Measurements from ENCODE around the gene UPK3A. TPM values are rescaled to one million over a fixed set of nuclear protein-coding genes. Genes with fewer than 3 reads are reported as not detected.
A peak's percentile ranks its signal among the peaks of the same experiment; 100 is the strongest.

Gene UPK3A
- total and polyA plus RNA-seq, 2 of the 13 experiments (the other 11 are each of a cell fraction or from before 2014, with no cell fraction given): 10.5 to 13.8 TPM

GRCh38 chr22:45285263-45286058 is 712 bp downstream of the UPK3A start:
- ATAC-seq (peak; percentile 63), FAIRE-seq (no peak), DNase-seq (ENCODE audit: low spot score) (no peak)
- H3K4me2 ChIP-seq (ENCODE audit: low read depth, low read length): peak overlapping the region; percentile 89
- intact Hi-C loops (cut with micrococcal nuclease; ENCODE audit: unreplicated experiment) (no loop called here), in situ Hi-C loops (cut with HindIII; ENCODE audit: extremely low pct_ligation_motif_present, low pct_unique_long_range_greater_than_20kb) (no loop called here)
- H3K9me3 ChIP-seq (ENCODE audit: low read length): no peaks in the 10 kb centered on the region
- H4K20me1 ChIP-seq (ENCODE audit: insufficient read depth, low read length): no peaks in the 10 kb centered on the region
- no peaks in the 10 kb centered on the region for H3K79me2 ChIP-seq (ENCODE audit: insufficient read depth, low read length)
- POLR2A ChIA-PET: interaction anchor here (1.7 to 5.1 kb wide), 3 partner anchors 13 to 16 kb away, joined by 4 to 73 read pairs (median 8); no protein-coding TSS in a partner anchor
- H3K4me3 ChIP-seq (replicated peaks in 1 of 3; ENCODE audit: insufficient read depth in 1 of 3, low read depth in 2 of 3, low read length in 3 of 3): peak overlapping the region; percentile 30 to 63 (median 37); a peak in 5 of 6 replicates
- H3K4me1 ChIP-seq (ENCODE audit: insufficient read depth, low read length): peaks cover 75% of the 10 kb centered on the region
- peak overlapping the region; percentile 6 for H2AFZ ChIP-seq (ENCODE audit: low read length)
- no peaks in the 10 kb centered on the region for H3K36me3 ChIP-seq (replicated peaks in 1 of 2; ENCODE audit: control insufficient read depth in 1 of 2, insufficient read depth in 2 of 2, low read length in 2 of 2)
- CTCF ChIA-PET (ENCODE audit: low intra/inter-chr PET ratio, low total read pairs): interaction anchor here (0.7 to 1.7 kb wide), 2 partner anchors 16 to 150 kb away, joined by 3 to 7 read pairs; no protein-coding TSS in a partner anchor
- H3K27me3 ChIP-seq (ENCODE audit: control insufficient read depth in 1 of 2, insufficient read depth in 2 of 2, low read length in 2 of 2): no peaks in the 10 kb centered on the region
- peak overlapping the region; percentile 69 for H3K9ac ChIP-seq (ENCODE audit: insufficient read depth, low read depth, low read length)
- WGBS (ENCODE audit: low lambda C conversion rate): 40% methylated on average over 11 of the region's 16 CpGs
- peak overlapping the region; percentile 80 for H3K27ac ChIP-seq (ENCODE audit: extremely low read length, insufficient read depth, low read length)
- no TSS peak for BruUV-seq (replicated peaks)
- TF ChIP-seq ZNF691 (CRISPR knock-in tag; IDR thresholded peaks at IDR 0.05; ENCODE audit: borderline replicate concordance, low read depth): peak; percentile 69; the same call in 1 of the 2 replicates
- peak; percentile 94 for TF ChIP-seq ZSCAN25 (CRISPR knock-in tag; IDR thresholded peaks at IDR 0.05)
- no peak for TF ChIP-seq EEA1 (CRISPR knock-in tag; IDR thresholded peaks at IDR 0.05; ENCODE audit: borderline replicate concordance)
- TF ChIP-seq EHMT2 (IDR thresholded peaks at IDR 0.05; ENCODE audit: borderline replicate concordance, low read depth, low read length): no peak
- no peak for TF ChIP-seq ARHGAP35 (CRISPR knock-in tag; IDR thresholded peaks at IDR 0.05; ENCODE audit: borderline replicate concordance)
- 0 out of 2 replicates have a peak, but pooled peaks have one; percentile 23 for TF ChIP-seq ZNF747 (CRISPR knock-in tag; IDR thresholded peaks at IDR 0.05; ENCODE audit: borderline replicate concordance)
- TF ChIP-seq MTF2 (CRISPR knock-in tag; IDR thresholded peaks at IDR 0.05; ENCODE audit: borderline replicate concordance): no peak
- no peak for TF ChIP-seq PLRG1 (conservative IDR thresholded peaks at IDR 0.05)
- TF ChIP-seq ZMAT3 (CRISPR knock-in tag; conservative IDR thresholded peaks at IDR 0.05): no peak
- no peak for TF ChIP-seq ZNF101 (CRISPR knock-in tag; IDR thresholded peaks at IDR 0.05; ENCODE audit: borderline replicate concordance, low read depth)
- peak; percentile 38; the same call in 1 of the 2 replicates for TF ChIP-seq HDAC2 (CRISPR knock-in tag; IDR thresholded peaks at IDR 0.05)
- no peak for TF ChIP-seq ZKSCAN8 (CRISPR knock-in tag; IDR thresholded peaks at IDR 0.05; ENCODE audit: borderline replicate concordance)
- TF ChIP-seq EED (CRISPR knock-in tag; IDR thresholded peaks at IDR 0.05): no peak
- TF ChIP-seq ZNF547 (CRISPR knock-in tag; IDR thresholded peaks at IDR 0.05): no peak
- TF ChIP-seq HCFC1 (IDR thresholded peaks at IDR 0.05; ENCODE audit: low read depth, low read length): no peak
- no peak for TF ChIP-seq NONO (IDR thresholded peaks at IDR 0.05)
- TF ChIP-seq NONO (CRISPR knock-in tag; conservative IDR thresholded peaks at IDR 0.05): peak; percentile 58; the same call in 1 of the 2 replicates
- peak; percentile 43; the same call in 1 of the 2 replicates for TF ChIP-seq DMAP1 (CRISPR knock-in tag; IDR thresholded peaks at IDR 0.05)
- TF ChIP-seq ZNF350 (CRISPR knock-in tag; IDR thresholded peaks at IDR 0.05; ENCODE audit: borderline replicate concordance, low read depth): no peak; the same call in 1 of the 2 replicates
- no peak for TF ChIP-seq GTF3A (CRISPR knock-in tag; conservative IDR thresholded peaks at IDR 0.05)
- TF ChIP-seq SRF (IDR thresholded peaks at IDR 0.05; ENCODE audit: low read depth, low read length): no peak
- TF ChIP-seq, protein P1, sequence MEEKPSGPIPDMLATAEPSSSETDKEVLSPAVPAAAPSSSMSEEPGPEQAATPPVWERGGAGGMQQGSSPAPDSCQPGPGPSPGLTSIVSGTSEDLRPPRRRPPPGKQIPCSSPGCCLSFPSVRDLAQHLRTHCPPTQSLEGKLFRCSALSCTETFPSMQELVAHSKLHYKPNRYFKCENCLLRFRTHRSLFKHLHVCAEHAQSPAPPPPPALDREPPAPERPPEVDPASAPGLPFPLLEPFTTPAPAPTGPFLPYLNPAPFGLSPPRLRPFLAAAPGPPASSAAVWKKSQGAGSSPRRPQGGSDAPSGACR (CRISPR knock-in tag; IDR thresholded peaks at IDR 0.05): 0 out of 2 replicates have a peak, but pooled peaks have one; percentile 1
- peak; percentile 22; the same call in 1 of the 2 replicates for TF ChIP-seq CBFB (CRISPR knock-in tag; IDR thresholded peaks at IDR 0.05)
- no peak for TF ChIP-seq ZNF577 (CRISPR knock-in tag; IDR thresholded peaks at IDR 0.05; ENCODE audit: borderline replicate concordance, low read depth)
- no peak for TF ChIP-seq SKI (IDR thresholded peaks at IDR 0.05; ENCODE audit: partially characterized antibody)
